HepG2 (cell line): ENCODE measurements around the gene FRRS1. TPM values are rescaled to one million over a fixed set of nuclear protein-coding genes. Genes with fewer than 3 reads are reported as not detected.
A peak's percentile ranks its signal among the peaks of the same experiment; 100 is the strongest.

Source experiments
- ARID3A ChIP-seq: IDR thresholded peaks from 2 replicates; pipeline ENCODE4 v1.6.1; 2012; ENCODE audit warnings: low read depth, low read length, improper control_type of control experiment
- BATF2 ChIP-seq: sonication (generic); formaldehyde crosslinking; IDR thresholded peaks from 2 replicates; pipeline ENCODE4 v1.8.0; 2022; ENCODE audit warnings: mild to moderate bottlenecking, missing genetic modification reagents, moderate library complexity
- CAMTA2 ChIP-seq: sonication (generic); formaldehyde crosslinking; IDR thresholded peaks from 2 replicates; pipeline ENCODE4 v1.4.0; 2020; ENCODE audit warnings: mild to moderate bottlenecking, missing genetic modification reagents, borderline replicate concordance
- DR1 ChIP-seq: sonication (generic); formaldehyde crosslinking; IDR thresholded peaks from 2 replicates; pipeline ENCODE4 v1.8.0; 2021; ENCODE audit warnings: mild to moderate bottlenecking, missing genetic modification reagents, inconsistent platforms
- ETV5 ChIP-seq: IDR thresholded peaks from 2 replicates; pipeline ENCODE4 v1.6.1; 2018; ENCODE audit warnings: missing biosample characterization, missing genetic modification reagents, inconsistent platforms, borderline replicate concordance
- FOXP1 ChIP-seq, 2 experiments: fragments of 450-650 bp in 1 of 2; IDR thresholded peaks; 2 replicates each; pipeline ENCODE4 v1.6.1; 2017 to 2018; ENCODE audit warnings: antibody characterized with exemption in 1 of 2
- GATAD2A ChIP-seq: IDR thresholded peaks from 2 replicates; pipeline ENCODE4 v1.6.1; 2016
- NCOR1 ChIP-seq: fragments of 200-600 bp; sonication (generic); IDR thresholded peaks from 2 replicates; pipeline ENCODE4 v1.7.0; 2017; ENCODE audit warnings: antibody characterized with exemption, low read length, borderline replicate concordance
- PHB2 ChIP-seq: fragments of 450-650 bp; IDR thresholded peaks from 2 replicates; pipeline ENCODE4 v1.6.1; 2018; ENCODE audit not compliant: partially characterized antibody
- STAT5B ChIP-seq: sonication (generic); formaldehyde crosslinking; IDR thresholded peaks from 2 replicates; pipeline ENCODE4 v1.4.0; 2020; ENCODE audit warnings: missing genetic modification reagents
- THAP11 ChIP-seq: IDR thresholded peaks from 2 replicates; pipeline ENCODE4 v1.6.1; 2016; ENCODE audit warnings: missing biosample characterization, missing genetic modification reagents
- ZFY ChIP-seq: sonication (generic); formaldehyde crosslinking; IDR thresholded peaks from 2 replicates; pipeline ENCODE4 v1.4.0; 2020; ENCODE audit warnings: missing genetic modification reagents
- ZFYVE20 ChIP-seq: sonication (generic); formaldehyde crosslinking; IDR thresholded peaks from 2 replicates; pipeline ENCODE4 v1.8.0; 2023; ENCODE audit warnings: low read depth, mild to moderate bottlenecking, moderate library complexity, missing genetic modification reagents, borderline replicate concordance
- ZHX2 ChIP-seq, 2 experiments: sonication (generic) in 1 of 2; formaldehyde crosslinking in 1 of 2; IDR thresholded peaks; 2 replicates each; pipeline versions ENCODE4 v1.6.1 to v1.9.0; 2014 to 2022; ENCODE audit warnings: antibody characterized with exemption in 1 of 2, borderline replicate concordance in 1 of 2, inconsistent platforms in 1 of 2, low read depth in 1 of 2, missing genetic modification reagents in 1 of 2
- ZNF3 ChIP-seq: IDR thresholded peaks from 2 replicates; pipeline ENCODE4 v1.7.0; 2017; ENCODE audit warnings: inconsistent platforms
- ZNF432 ChIP-seq: sonication (generic); formaldehyde crosslinking; IDR thresholded peaks from 2 replicates; pipeline ENCODE4 v1.5.0; 2020; ENCODE audit warnings: missing genetic modification reagents, mild to moderate bottlenecking, borderline replicate concordance
- polyA plus RNA-seq, 8 experiments: library from polyadenylated mRNA; depleted of rRNA in 3 of 8; stranded (reverse) in 7 of 8; unstranded in 1 of 8; fragments of >200 nt; fragmentation: Illumina TruSeq in 4 of 8; extraction: Trizol in 4 of 8; gene quantifications; 2 replicates each; pipeline versions ENCODE4 v1.2.1 to v1.2.3, GENCODE V29; 2011 to 2016; ENCODE audit warnings: low read depth in 4 of 8, missing spikeins in 1 of 8, mixed read lengths in 1 of 8; ENCODE audit not compliant: insufficient read depth in 1 of 8
- total RNA-seq, 5 experiments: library from RNA; depleted of rRNA; stranded (reverse); fragments of >200 nt; fragmentation: Illumina TruSeq; extraction: Trizol; gene quantifications; 2 replicates each; pipeline ENCODE4 v1.2.3, GENCODE V29; 2016; ENCODE audit warnings: low read depth in 1 of 5
- TF ChIP-seq, protein P1 (sequence below): sonication (generic); formaldehyde crosslinking; IDR thresholded peaks from 2 replicates; pipeline ENCODE4 v1.4.0; 2020; ENCODE audit warnings: missing genetic modification reagents
- TF ChIP-seq, protein P2 (sequence below): sonication (generic); formaldehyde crosslinking; IDR thresholded peaks from 2 replicates; pipeline ENCODE4 v1.5.1; 2020; ENCODE audit warnings: missing genetic modification reagents, mild to moderate bottlenecking, borderline replicate concordance

The FRRS1 gene
- total and polyA plus RNA-seq, 2 of the 13 experiments (the other 11 are each of a cell fraction or from before 2014, with no cell fraction given) = 22.6 to 23.4 TPM

DNA sequence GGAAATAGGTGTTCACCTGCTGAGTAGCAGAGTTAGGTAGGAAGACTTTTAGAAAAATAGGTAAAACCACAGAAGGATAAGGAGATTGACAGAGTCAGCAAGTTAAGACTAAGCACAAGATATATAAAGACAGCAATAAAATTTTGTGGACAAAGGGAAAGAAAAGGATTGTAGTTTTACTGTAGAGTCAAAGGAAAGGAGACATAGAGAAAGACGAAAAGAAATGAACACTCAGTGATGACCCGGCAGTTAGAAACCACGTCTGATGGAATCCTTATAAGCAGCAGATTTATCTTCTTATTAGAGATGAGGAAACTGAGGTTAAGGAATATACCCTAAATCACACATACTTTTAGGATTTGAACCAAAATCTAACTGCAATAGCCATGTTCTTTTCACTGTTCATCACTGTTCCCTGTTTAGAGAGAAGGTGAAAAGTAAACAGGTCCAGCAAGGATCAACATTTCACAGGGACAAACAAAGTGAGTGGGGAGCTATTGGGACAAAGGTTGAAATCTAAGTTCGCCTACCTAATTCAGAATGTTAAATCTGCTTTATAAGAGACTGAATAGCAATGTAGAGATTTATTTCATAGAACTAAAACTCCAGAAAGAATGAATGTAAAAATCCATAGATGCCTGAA lies 6.8 kb downstream of the FRRS1 start (continued):
- TF ChIP-seq ZNF432 (CRISPR knock-in tag) = no peak
- no peak for TF ChIP-seq PHB2
- no peak for TF ChIP-seq NCOR1
- TF ChIP-seq, protein P1, sequence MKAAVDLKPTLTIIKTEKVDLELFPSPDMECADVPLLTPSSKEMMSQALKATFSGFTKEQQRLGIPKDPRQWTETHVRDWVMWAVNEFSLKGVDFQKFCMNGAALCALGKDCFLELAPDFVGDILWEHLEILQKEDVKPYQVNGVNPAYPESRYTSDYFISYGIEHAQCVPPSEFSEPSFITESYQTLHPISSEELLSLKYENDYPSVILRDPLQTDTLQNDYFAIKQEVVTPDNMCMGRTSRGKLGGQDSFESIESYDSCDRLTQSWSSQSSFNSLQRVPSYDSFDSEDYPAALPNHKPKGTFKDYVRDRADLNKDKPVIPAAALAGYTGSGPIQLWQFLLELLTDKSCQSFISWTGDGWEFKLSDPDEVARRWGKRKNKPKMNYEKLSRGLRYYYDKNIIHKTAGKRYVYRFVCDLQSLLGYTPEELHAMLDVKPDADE = no peak
- TF ChIP-seq ARID3A = peak; percentile 28; the same call in 1 of the 2 replicates
- TF ChIP-seq ZFY (CRISPR knock-in tag) = no peak
- no peak for TF ChIP-seq ETV5 (CRISPR knock-in tag)
- no peak for TF ChIP-seq CAMTA2 (CRISPR knock-in tag)
- TF ChIP-seq GATAD2A = peak; percentile 81
- TF ChIP-seq ZHX2 (IDR thresholded peaks at IDR 0.05; ENCODE audit: low read depth) = no peak
- no peak; the same call in 1 of the 2 replicates for TF ChIP-seq ZHX2 (CRISPR knock-in tag; IDR thresholded peaks at IDR 0.05; ENCODE audit: borderline replicate concordance)
- 0 out of 2 replicates have a peak, but pooled peaks have one; percentile 33 for TF ChIP-seq THAP11 (CRISPR knock-in tag)
- TF ChIP-seq ZFYVE20 (CRISPR knock-in tag) = no peak
- TF ChIP-seq, protein P2, sequence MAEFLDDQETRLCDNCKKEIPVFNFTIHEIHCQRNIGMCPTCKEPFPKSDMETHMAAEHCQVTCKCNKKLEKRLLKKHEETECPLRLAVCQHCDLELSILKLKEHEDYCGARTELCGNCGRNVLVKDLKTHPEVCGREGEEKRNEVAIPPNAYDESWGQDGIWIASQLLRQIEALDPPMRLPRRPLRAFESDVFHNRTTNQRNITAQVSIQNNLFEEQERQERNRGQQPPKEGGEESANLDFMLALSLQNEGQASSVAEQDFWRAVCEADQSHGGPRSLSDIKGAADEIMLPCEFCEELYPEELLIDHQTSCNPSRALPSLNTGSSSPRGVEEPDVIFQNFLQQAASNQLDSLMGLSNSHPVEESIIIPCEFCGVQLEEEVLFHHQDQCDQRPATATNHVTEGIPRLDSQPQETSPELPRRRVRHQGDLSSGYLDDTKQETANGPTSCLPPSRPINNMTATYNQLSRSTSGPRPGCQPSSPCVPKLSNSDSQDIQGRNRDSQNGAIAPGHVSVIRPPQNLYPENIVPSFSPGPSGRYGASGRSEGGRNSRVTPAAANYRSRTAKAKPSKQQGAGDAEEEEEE = no peak
- peak; percentile 68 for TF ChIP-seq FOXP1 (IDR thresholded peaks at IDR 0.05)
- TF ChIP-seq FOXP1 (CRISPR knock-in tag; IDR thresholded peaks at IDR 0.05) = peak; percentile 96
- no peak for TF ChIP-seq ZNF3 (CRISPR knock-in tag)
- TF ChIP-seq DR1 = no peak
- TF ChIP-seq STAT5B (CRISPR knock-in tag) = no peak
- TF ChIP-seq BATF2 = no peak
